ENCODE data around the gene ATF2.
"Not testable (repeated sequence)": the region's sequence is repeated elsewhere in the genome, so short reads cannot be mapped to it uniquely, and the experiment has no call there.

Gene ATF2

DNA sequence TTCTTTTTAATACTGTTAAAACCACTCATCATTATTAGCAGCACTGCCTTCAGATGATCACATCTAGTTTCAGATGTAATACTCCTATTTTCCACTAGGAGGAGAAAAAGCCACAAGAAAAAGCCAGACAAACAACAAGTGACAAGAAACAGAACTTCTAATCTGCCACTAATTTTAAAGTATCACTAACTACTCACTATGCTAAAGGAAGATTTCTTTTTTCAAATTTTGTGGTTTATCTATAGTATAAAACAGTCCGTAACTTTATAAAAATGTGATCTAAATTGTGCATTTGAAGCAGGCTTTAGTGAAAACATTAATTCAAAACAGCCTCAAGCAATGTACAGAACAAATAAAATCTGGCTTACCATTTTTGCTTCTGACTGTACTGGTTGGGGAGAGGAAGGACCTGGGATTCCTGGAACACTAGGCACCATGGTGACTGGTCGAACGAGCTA, 56.8 kb downstream of the ATF2 start:
- DNase-seq, result peak; percentile 70
- in situ Hi-C loops (cut with HindIII; ENCODE audit: low pct_ligation_motif_present, low pct_unique_long_range_greater_than_20kb, low sequenced_read_pairs), result no loop called here

- in situ Hi-C loops (cut with HindIII; ENCODE audit: low pct_ligation_motif_present, low pct_unique_long_range_greater_than_20kb, low sequenced_read_pairs); DNase-seq: not testable (repeated sequence)
Observed at GRCh38 chr2:175108091-175108490, 59.9 kb downstream of the ATF2 start.

GRCh38 chr2:175107146-175107545, 60.9 kb downstream of the ATF2 start:
- in situ Hi-C loops (cut with HindIII; ENCODE audit: low pct_ligation_motif_present, low pct_unique_long_range_greater_than_20kb, low sequenced_read_pairs), result no loop called here
- no peak for DNase-seq

DNA sequence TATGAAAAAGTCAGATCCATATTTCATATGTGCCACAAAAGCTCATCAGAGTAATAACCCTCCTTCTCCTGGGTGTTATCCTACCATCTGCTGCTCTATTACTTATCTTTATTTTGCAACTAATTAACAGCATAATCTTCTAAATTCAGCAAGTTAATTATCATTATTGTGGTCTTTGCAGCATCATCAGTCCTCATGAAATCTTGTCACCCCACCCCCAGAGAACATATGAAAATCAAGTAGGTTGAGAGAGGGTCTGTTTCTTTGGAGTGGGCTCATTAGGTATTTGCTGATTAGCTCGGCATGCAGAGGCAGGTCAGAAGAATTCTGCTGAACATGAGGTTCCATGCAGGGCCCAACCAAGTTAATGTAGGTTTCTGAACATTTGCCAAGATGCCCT, 64.8 kb downstream of the ATF2 start:
- no peak for DNase-seq
- in situ Hi-C loops (cut with HindIII; ENCODE audit: low pct_ligation_motif_present, low pct_unique_long_range_greater_than_20kb, low sequenced_read_pairs), result no loop called here

DNA sequence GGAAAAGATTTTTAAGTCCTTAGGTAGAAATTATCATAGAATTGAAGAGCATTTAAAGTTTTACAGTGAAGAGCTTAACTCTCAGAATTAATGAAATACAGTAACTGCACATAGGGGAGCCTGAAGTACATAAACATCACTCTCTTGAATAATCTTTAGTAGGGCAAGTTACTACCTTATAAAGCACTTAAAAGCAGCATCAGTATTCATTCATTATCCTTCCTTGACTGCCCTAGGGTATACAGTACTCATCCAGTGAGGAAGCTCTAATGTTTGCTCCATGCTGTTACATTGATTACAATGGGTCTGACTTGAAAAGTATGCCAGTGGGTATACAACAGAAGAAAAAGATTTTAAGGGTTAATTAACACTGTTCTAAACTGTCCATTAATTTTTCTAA, 66.5 kb downstream of the ATF2 start:
- in situ Hi-C loops (cut with HindIII; ENCODE audit: low pct_ligation_motif_present, low pct_unique_long_range_greater_than_20kb, low sequenced_read_pairs), result no loop called here
- DNase-seq, result no peak

GRCh38 chr2:175097297-175097696, 70.7 kb downstream of the ATF2 start:
- in situ Hi-C loops (cut with HindIII; ENCODE audit: low pct_ligation_motif_present, low pct_unique_long_range_greater_than_20kb, low sequenced_read_pairs), result no loop called here
- no peak for DNase-seq

- DNase-seq; in situ Hi-C loops (cut with HindIII; ENCODE audit: low pct_ligation_motif_present, low pct_unique_long_range_greater_than_20kb, low sequenced_read_pairs): not testable (repeated sequence)
Observed at GRCh38 chr2:175084117-175084516, 83.9 kb downstream of the ATF2 start.

DNA sequence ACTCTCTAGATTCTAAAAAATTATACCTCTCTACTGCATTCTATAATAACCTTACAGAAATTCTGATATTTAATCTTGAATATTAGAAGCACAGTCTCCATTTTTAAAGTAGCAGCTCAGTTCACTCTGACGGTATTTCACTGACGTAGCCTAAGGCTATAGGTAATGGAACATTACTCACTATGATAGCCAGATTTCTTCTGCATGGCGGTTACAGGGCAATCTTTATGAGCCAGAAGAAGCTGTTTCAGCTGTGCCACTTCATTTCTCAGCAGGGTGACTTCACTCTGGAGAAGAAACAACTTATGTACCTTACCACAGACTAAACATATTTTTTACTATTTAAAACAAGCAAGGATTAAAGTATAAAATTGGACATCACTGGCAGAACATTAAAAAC, 87.5 kb downstream of the ATF2 start:
- in situ Hi-C loops (cut with HindIII; ENCODE audit: low pct_ligation_motif_present, low pct_unique_long_range_greater_than_20kb, low sequenced_read_pairs), result no loop called here
- DNase-seq, result no peak

DNA sequence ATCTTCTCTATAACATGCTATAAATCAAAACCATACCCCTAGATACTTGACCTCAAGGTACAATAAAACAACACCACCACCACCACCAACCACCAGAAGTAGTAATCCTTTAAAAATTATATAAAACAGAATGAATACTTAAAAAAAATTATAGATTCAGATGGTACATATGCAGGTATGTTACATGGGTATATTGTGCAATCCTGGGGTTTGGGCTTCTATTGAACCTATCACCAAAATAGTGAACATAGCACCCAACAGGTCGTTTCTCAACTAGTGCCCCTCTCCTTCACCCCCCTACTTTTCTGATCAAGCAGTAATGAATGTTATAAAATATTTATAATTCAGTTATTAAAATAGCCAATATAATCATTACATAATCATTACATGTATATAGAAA, 91.7 kb downstream of the ATF2 start:
- in situ Hi-C loops (cut with HindIII; ENCODE audit: low pct_ligation_motif_present, low pct_unique_long_range_greater_than_20kb, low sequenced_read_pairs), result no loop called here

DNA sequence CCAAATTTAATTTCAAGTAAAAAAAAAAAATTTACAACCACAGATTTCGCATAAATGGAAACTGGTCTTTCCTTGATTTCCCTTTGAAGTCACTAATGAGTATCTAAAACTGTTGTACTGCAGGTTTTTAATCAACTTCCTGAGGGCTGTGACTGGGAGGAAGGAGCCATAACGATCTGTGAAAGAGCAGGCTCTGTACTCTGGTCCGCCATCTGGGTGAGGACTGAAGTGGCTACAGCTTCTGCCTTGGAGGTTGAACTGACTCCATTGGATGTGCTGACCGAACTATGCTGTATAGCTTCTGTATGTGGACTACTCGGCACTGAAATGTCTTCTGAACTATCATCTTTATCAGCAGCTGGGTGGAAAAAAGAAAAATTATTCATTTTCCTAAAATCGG, 93.5 kb downstream of the ATF2 start:
- no peak for DNase-seq
- in situ Hi-C loops (cut with HindIII; ENCODE audit: low pct_ligation_motif_present, low pct_unique_long_range_greater_than_20kb, low sequenced_read_pairs), result no loop called here

More for the DNA sequence above, 91.7 kb downstream of the ATF2 start:
- DNase-seq, result no peak

DNA sequence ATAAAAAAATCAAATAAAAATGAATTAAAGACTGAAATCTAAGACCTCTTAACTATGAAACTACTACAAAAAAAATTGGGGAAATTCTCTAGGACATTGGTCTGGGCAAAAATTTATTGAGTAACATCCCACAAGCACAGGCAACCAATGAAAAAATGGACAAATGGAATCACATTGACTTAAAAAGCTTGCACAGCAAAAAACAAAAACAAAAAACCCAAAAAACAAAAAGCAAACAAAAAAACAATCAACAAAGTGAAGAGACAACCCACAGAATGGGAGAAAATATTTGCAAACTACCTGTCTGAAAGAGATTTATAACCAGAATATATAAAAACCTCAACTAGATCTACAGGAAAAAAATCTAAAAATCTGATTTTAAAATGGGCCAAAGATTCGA, 99.5 kb downstream of the ATF2 start:
- no peak for DNase-seq
- in situ Hi-C loops (cut with HindIII; ENCODE audit: low pct_ligation_motif_present, low pct_unique_long_range_greater_than_20kb, low sequenced_read_pairs), result no loop called here

DNA sequence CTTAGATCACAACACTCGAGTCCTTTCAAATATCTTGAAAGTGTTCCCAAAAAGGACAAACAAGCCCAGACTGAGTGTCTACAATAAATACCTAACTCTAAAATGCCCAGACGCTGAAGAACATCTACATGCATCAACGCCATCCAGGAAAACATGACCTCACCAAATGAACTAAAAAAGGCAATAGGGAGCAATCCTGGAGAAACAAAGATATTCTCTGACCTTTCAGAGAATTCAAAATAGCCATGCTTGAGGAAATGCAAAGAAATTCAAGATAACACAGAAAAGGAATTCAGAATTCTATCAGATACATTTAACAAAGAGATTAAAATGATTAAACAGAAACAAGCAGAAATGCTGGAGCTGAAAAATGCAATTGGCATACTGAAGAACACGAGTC, 101.6 kb downstream of the ATF2 start:
- in situ Hi-C loops (cut with HindIII; ENCODE audit: low pct_ligation_motif_present, low pct_unique_long_range_greater_than_20kb, low sequenced_read_pairs), result no loop called here
- no peak for DNase-seq

DNA sequence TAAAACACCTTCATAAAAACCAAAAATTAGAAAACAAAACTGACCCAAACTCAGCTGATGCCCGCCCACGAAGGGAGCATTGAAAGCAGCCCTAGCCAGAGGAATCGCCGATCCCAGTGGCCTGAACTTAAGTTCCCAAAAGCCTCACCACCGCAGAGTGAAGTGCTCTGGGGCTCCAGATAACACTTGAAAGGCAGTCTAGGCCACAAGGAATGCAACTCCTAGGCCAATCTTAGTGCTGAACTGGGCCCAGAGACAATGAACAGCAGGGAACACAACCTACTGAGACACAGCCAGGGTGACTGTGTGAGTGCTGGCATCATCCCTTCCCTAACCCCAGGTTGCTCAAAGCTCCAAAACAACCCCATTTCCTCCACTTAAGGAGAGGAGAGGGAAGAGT, 103.2 kb downstream of the ATF2 start:
- DNase-seq, result no peak
- in situ Hi-C loops (cut with HindIII; ENCODE audit: low pct_ligation_motif_present, low pct_unique_long_range_greater_than_20kb, low sequenced_read_pairs), result no loop called here

GRCh38 chr2:175063741-175064140, 104.3 kb downstream of the ATF2 start:
- in situ Hi-C loops (cut with HindIII; ENCODE audit: low pct_ligation_motif_present, low pct_unique_long_range_greater_than_20kb, low sequenced_read_pairs), result no loop called here
- no peak for DNase-seq

- in situ Hi-C loops (cut with HindIII; ENCODE audit: low pct_ligation_motif_present, low pct_unique_long_range_greater_than_20kb, low sequenced_read_pairs), result no loop called here
- peak; percentile 9 for DNase-seq
Observed at GRCh38 chr2:175062787-175063585, 105.0 kb downstream of the ATF2 start.

GRCh38 chr2:175057078-175057685, 110.8 kb downstream of the ATF2 start:
- no peak for DNase-seq
- in situ Hi-C loops (cut with HindIII; ENCODE audit: low pct_ligation_motif_present, low pct_unique_long_range_greater_than_20kb, low sequenced_read_pairs), result no loop called here

DNA sequence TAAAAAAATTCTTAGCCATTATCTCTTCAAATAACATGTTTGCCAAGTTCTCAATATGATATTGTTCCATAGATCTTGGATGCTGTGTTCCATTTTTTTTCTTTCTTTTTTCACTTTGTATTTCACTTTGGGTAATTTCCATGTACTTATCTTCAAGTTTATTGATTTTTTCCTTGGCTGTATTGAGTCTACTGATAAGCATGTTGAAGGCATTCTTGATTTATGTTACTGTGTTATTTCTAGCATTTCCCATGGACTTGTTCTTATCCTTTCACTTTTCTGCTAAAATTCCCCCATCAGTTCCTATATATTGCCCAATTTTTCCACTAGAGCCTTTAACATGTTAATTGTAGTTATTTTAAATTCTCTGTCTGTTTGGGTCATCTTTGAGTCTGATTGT, 112.0 kb downstream of the ATF2 start:
- DNase-seq, result no peak
- in situ Hi-C loops (cut with HindIII; ENCODE audit: low pct_ligation_motif_present, low pct_unique_long_range_greater_than_20kb, low sequenced_read_pairs), result no loop called here

- in situ Hi-C loops (cut with HindIII; ENCODE audit: low pct_ligation_motif_present, low pct_unique_long_range_greater_than_20kb, low sequenced_read_pairs), result no loop called here
- no peak for DNase-seq
Observed at GRCh38 chr2:175054340-175054739, 113.7 kb downstream of the ATF2 start.

DNA sequence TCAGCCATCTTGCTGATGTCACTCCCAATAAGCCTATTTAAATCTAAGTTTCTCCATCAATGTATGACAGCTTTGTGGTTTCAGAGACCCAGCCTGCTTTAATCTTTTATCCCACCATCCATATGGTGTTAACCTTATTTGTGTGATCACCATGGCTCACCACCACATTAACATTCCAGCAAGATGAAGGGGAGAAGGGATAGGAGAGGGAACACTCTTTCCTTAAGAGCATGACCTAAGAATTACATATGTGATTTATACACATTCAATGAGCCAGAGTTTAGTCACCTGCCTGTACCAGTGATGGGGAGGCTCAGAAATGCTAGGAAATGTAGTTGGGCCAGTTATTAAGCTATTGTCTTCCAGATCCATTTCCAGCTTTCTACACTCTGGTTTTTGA, 118.3 kb downstream of the ATF2 start:
- no peak for DNase-seq
- in situ Hi-C loops (cut with HindIII; ENCODE audit: low pct_ligation_motif_present, low pct_unique_long_range_greater_than_20kb, low sequenced_read_pairs), result no loop called here

DNA sequence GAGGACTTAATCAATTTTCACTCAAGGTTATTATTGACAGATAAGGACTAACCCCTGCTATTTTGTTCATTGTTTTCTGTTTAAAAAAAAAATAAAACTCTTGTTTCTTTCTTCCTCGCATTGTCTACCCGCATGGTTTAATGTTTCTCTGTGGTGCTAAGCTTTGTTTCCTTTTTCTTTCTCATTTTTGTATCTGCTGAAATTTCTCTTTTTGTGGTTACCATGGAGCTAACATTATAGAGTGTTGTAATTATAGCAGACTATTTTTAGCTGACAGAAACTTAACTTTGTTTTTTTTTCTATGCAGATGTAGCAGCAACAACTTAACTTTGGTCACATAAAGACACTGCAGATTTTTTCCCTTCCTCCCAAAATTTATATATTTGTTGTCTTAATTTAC, 119.7 kb downstream of the ATF2 start:
- in situ Hi-C loops (cut with HindIII; ENCODE audit: low pct_ligation_motif_present, low pct_unique_long_range_greater_than_20kb, low sequenced_read_pairs), result no loop called here
- no peak for DNase-seq
